Pons (tissue), 1 donor: ENCODE measurements around the gene TFDP1.
"Not testable (repeated sequence)": the region's sequence is repeated elsewhere in the genome, so short reads cannot be mapped to it uniquely, and the experiment has no call there.

Source experiments
- DNase-seq: peaks from one replicate; pipeline ENCODE4 v3.0.0-alpha.2; 2016; ENCODE audit warnings: low spot score

Gene TFDP1

DNA sequence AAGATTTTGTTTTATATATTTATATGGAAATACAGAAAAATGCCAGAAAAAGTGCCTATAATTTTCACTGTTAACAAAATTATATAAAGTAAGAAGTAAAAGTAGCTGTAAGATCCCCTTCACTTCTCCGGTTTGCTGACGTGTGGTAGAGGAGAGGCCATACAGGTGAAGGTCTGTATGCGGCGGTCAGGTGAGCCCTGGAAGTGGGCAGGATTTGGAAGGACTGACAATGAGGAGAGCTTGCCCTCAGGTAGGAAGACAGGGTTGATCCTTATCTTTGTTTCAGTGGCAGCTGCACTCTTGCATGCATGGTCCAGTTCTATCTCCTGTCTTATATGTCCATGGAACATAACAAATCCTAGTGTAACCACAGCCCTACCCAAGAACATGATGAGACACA lies 16.9 kb upstream of the TFDP1 start:
- DNase-seq = no peak

DNA sequence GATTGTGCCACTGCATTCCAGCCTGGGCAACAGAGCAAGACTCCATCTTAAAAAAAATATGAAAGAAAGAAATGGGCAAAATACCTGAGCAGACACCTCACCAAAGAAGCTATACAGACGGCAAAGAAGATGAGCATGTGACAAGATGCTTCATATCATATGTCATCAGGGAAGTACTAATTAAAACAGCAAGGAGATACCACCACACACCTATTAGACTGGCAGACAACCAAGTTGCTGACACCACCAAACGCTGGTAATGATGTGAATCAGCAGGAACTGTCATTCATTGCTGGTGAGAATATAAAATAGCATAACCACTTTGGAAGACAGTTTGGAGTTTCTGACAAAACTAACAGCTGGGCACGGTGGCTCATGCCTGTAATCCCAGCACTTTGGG lies 11.5 kb upstream of the TFDP1 start:
- DNase-seq = no peak

DNA sequence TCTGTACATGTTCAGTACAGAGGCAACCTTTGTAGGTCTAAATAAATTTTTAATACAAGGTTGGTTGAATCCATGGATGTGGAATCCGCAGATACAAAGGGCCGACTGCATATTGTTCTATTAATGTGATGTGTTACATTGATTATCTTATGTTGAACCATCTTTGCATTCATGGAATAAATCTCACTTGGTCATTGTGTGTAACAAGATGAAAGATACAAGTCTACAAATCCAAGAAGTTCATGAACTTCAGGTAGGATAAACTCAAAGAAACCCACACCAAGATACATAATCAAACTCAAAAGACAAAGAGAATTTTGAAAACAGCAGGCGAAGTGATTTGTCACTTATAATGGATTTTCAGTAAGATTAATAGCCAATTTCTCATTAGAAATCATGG lies 8.0 kb upstream of the TFDP1 start:
- DNase-seq = no peak

DNA sequence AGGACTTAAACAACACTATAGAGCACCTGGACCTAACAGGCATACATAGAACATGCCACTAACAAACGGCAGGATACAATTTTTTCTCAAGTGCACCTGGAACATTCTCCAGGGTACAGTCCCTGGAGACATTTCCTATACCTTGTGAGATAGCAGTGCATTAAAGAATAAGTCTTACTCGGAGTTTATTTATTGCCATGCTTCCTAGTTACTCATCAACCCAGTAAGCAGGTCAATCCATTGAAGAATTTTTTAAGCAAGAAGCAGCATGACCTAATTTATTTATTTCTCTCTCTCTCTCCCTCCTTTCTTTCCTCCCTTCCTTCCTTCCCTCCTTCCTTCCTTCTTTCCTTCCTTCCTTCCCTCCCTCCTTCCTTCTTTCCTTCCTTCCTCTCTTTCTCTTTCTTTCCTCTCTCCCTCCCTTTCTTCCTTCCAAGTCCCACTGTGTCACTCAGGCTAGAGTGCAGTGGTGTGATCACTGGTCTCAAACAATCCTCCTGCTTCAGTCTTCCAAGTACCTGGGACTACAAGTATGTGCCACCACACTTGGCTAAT lies 6.6 kb upstream of the TFDP1 start:
- no peak for DNase-seq

DNA sequence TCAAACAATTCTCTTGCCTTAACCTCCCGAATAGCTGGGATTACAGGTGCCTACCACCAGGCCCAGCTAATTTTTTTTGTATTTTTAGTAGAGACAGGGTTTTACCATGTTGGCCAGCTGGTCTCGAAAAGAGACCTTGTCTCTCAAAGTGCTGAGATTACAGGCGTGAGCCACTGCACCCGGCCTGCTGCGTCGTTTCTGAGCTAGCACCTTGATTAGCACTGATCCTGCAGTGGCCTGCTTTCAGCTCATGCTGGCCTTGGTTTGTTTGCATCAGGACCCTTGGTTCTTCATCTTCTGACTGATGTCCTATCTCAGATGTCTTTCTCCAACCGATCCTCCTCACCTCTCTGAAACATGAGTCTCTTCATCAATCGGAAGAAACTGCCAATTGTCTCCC lies 4.9 kb upstream of the TFDP1 start:
- DNase-seq = no peak

DNA sequence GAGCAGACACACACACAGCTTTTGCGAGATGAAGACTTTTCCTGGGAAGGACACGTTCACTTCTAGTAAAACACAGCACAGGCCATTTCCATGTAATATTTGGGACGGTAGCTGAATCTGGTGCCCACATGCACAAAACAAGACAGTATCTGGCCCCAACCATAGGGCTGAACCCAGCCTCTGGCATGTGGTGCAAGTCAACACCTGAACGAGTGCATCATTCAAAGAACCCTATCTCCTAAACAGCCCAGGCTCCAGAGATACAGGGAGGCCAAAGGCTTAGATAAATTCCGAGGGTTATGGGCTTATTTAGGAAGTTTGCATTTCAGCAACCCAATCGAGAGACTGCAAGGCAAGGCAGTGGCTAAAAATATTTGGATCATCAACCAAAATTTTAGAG lies 2.7 kb upstream of the TFDP1 start:
- DNase-seq = no peak

DNA sequence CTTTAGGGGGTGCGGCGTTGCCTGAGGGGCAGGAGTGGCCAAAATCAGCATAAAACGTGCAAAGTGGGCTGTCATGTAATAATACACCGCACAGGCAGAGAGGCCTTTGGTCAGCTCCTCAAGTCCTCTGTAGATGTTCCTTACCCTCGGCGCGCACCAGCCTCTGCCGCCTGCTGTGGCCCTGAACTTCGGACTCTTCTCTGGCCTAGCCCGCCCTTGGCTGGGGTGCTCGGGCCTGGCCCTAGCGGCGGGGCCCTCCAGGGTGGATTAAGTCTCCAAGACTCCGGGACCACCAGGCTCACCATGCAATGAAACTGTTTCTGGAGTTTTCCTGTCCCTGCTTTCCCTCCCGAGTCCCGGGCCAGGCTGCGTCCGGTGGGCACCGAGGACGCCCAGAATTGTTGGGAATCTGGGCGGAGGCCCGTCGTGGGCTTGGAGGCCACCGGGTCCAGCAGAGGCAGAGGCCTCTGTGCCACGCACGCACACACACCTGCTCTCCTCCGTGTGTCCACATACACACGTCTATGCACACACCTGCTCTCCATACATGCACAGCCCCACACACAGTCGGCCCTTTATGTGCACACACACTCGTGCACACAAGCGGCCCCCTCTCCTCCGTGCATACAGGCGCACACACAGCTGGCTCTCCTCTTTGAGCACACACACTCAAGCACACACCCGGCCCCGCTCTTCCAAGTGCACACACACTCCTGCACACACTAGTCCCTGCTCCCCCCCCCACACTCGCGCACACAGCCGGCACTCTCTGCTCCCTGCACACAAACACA lies 1.5 kb upstream of the TFDP1 start:
- no peak for DNase-seq

DNA sequence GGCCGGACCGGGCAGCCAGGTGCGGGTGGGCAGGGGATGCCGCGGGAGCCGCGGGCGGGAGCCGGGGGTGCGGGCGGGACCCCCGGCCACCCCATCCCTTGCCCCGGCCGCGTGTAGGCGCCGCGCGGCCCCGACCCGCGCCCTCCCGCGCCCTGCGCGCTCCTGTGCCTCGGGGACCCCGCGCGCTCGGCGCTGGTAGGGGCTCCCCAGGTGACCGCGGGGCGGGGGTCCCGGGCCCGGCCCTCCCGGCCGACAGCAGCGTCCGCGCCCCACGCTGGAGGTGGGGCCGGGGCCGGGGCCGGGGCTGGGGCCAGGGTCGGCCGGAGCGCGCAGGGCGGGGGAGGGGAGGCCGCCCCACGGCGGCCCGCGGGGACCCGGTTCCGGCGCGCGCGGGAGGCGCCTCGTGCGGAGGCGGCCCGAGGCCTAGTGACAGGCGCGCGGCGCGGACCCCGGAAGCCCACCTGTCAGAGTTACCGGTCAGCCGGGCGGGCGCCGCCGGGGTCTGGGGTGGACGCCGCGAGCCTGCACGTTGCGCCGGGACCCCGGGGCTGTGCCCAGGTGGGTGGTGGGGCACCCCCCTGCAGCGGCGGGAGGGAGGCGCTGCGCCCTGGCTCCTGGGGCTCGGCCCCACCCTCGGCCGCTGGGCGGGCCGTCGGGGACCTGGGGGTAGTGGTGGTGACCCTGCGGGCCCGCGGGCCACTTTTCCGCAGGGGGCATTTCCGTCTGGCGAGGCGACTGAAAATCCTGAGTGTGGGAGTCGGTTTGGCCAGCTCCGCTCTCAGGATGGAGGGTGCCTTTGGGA lies 518 bp downstream of the TFDP1 start:
- DNase-seq = no peak

DNA sequence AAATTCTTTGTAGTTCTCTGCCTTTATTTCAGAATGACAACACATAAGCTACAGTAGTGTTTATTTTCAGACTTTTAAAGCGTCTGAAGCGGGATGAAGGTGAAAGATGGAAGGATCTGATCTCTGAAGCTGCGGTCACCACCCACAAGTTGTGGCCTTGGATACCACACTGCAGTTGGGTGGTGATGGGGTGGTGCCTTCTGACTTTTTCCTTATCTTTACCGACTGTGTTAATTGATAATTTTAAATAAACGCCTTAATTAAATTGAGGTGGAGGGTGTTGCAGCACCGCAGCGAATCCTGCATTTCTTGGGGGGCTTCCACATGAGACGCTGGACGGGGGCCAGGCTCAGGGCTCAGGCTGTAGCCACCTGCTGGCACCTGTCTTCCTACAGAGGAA lies 1.3 kb downstream of the TFDP1 start:
- no peak for DNase-seq

DNA sequence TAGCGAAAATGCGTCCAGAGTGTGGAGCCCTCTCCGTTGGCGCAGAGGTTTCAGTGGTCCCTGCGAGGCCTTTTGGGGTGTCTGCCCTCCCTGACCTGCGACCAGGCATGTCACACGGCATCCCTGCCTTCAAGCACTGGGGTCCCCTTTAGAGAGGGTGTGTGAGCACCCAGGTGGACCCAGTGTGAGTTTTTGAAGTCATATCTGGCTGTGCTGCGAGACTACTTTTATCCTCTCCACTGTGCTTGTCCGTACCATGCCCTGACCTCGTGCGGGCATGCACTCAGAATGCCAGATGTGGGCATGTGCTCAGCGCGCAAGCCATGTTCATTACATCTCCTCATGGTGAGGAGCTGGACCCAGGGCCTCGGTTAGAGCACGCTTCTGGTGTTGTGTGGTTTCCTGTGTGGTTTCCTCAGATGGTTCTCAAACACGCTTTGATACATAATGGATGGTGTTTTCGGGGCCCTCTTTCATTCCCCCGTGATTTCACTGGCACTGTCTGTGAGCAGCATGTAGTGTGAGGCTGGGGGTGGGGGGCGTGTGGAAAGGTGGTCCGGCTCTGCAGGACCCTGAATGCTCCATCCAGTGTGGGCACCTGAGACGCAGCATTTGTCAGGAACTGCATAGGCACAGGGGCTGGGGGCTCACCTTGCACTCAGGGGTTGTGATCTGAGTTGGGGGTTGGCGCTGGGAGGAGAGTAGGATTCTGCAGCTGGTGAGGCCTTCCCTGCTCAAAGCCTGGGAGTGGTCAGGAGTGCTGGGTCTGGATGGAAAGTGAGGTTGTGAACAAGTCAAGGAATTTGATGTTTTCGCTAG lies 2.3 kb downstream of the TFDP1 start:
- DNase-seq = no peak

DNA sequence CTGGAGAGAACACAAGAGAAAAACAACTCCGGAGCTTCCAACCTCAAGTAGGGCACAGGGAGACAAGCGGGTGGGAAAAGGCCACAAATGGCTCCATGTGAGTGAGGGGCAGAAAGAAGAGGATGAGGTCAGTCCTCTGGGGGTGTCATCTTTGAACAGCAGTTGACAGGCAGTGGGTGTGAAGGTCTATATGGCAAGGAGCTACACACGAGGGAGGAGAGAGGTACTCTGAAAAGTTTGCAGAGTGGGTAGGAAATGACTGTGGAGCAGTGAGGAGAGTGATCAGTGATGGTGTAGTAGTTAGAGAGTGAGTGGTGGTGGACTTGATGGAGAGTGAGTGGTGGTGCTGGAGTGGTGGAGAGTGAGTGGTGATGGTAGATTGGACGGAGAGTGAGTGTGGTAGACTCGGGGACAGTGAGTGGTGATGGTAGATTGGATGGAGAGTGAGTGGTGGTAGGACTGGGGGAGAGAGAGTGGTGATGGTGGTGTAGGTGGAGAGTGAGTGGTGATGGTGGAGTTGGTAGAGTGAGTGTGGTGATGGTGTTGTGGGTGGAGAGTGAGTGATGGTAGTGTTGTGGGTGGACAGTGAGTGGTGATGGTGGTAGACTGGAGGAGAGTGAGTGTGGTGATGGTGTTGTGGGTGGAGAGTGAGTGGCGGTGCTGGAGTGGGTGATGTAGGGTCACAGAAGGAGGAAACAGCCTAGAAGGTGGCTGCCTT lies 4.0 kb downstream of the TFDP1 start:
- no peak for DNase-seq

DNA sequence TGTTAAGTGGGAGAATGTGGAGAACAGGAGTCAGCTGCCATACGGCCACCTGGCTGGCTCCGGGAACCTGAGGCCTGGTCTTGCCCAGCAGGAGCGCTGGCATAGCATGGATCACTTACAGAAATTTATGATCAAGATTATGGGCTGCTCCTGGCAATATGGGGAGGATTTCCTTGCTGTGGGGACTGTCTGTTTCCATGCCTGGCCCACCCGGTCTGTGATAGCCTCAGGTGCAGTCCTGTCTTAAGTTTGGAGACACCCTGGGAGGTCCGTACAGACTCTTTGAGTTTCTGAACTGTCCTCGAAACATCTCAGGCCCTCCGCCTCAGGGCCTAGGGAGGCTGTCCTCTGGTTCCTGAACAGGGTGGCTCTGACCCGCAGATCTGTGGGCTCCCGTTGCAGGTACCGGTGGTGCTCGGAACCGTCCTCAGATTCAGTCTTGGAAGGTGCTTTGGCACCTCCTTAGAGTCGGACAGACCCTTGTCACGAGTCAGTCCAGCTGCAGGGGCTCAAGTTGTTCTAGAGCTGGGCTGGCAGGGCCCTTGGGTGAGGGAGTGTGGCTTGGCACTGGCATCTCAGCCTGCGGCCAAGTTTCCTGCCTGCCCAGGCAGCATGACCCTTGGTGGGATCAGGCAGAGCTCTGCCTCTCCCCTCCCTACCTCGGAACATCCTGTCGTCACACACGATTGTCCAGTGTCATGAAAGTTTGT lies 4.9 kb downstream of the TFDP1 start:
- DNase-seq = no peak

DNA sequence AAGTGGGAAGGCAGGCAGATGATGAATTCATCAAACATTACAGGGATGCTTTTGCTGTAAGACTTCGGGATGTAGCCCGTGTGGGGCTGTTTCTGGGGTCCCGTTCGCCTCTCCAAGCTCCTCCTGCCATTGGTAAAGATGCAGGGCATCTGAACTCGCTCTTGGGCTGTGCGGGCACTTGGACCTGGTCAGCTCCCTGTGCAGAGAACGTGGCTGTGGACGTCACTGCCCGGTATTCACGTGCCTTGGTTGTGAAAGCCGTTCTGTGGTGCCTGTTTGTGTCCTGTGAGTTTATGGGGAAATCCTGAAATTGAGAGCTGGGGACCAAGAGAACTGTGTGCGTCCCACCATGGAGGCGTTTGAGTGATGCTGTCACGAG lies 5.4 kb downstream of the TFDP1 start:
- DNase-seq = no peak

DNA sequence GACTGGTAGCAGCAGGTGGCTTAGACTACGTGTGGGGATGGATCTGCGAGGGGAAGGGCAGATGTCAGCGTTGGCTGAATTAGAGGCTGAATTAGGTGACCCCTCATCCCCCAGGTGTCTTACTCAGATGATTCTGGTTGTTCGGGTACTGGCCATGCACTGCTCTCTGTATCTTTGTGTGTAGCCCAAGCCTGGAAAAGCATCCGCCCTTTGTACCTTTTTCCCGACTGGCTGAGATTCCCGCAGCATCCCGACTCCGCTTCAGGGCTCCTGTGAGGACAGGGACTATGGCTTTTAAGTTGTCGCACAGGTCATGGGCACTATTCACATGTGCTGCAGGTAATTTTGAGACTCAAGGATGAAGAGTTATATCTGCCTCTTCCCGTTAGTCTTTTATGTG lies 7.2 kb downstream of the TFDP1 start:
- DNase-seq = no peak

DNA sequence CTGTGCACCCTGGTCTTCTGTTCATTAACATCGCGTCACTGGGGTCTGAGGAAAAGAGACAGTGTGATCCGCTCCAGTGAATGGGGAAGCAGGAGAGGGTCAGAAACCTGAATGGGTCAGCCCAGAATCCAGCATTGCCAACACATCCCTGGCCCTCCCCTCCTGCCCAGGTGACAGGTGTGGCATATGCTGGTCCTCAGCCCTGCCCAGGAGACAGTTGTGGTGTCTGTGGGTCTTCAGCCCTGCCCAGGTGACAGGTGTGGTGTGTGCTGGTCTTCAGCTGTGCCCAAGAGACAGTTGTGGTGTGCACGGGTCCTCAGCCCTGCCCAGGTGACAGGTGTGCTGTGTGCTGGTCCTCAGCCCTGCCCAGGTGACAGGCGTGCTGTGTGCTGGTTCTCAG lies 8.0 kb downstream of the TFDP1 start:
- DNase-seq = no peak

DNA sequence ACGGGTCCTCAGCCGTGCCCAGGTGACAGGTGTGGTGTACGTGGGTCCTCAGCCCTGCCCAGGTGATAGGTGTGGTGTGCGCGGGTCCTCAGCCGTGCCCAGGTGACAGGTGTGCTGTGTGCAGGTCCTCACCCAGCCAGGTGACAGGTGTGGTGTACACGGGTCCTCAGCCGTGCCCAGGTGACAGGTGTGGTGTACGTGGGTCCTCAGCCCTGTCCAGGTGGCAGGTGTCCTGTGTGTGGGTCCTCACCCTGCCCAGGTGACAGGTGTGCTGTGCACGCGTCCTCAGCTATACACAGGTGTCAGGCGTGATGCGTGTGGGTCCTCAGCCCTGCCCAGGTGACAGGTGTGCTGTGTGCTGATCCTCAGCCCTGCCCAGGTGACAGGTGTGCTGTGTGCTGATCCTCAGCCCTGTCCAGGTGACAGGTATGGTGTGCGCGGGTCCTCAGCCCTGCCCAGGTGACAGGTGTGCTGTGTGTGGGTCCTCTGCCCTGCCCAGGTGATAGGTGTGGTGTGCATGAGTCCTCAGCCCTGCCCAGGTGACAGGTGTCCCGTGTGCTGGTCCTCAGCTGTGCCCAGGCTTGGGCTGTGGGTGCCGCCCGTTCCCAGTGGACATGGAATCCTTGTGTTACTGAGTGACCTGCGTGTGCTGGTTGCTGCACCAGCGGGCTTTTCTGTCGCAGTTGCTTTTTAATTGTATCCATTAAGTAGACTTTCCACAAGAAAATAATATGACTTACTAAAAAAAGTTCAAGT lies 9.7 kb downstream of the TFDP1 start:
- DNase-seq = not testable (repeated sequence)

DNA sequence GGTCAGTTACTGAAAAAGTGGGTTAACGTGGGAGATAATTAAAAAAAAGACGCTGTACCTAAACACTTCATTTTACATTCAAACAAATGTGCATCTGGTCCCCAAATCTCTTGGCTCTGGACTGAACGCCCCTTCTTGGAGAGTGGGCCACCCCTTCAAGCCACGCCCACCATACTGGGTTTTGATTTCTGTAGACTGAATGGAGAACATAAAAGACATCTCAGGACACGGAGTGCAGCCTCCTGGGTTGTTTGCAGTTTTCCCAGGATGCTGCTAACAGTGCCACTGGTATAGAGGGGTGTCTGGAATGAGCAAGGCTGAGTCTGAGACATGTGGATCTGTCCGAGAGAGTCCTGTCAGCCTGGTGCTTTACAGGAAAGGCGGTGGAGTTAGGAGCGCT lies 10.6 kb downstream of the TFDP1 start:
- no peak for DNase-seq

DNA sequence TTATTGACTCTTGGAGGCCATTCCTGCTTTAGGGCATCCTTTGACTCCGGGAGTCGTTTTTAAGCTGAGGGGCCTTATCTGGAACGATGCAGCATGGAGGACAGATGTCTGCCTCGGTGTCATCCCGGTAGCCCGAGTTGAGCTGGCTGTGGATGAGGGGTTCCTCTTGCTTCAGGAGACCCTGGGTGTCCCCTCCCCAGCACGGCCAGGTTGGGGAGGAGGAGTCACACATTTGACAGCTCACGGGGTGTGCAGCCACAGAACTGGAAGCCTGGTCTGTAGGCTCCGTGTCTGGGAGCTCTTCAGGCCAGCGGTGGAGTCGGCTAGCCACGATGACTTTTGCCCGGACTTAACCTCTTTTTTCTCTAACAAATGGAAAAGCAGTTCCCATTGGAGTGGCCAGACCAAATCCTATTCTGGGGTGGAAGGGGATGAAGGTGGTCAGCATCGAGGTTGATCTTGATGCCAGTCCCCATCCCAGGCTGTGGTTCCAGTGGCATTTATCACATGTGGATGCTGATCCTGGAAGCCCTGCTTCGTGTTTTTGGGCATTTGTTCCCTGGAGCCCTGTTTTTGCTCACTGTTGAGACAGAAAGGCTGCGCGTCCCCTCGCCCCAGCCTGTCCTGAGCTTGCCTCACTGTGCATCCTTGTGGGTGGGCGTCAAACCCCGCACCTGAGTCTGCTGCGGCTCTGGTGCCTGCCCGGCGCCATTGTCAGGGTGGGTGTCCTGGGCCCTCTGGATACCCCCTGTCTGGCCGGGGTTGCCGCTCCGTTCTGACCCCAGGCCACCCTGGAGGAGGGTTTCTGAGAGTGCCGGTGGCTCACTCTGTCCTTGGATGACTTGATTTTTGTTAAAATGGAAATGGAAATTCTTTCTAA lies 12.0 kb downstream of the TFDP1 start:
- no peak for DNase-seq

DNA sequence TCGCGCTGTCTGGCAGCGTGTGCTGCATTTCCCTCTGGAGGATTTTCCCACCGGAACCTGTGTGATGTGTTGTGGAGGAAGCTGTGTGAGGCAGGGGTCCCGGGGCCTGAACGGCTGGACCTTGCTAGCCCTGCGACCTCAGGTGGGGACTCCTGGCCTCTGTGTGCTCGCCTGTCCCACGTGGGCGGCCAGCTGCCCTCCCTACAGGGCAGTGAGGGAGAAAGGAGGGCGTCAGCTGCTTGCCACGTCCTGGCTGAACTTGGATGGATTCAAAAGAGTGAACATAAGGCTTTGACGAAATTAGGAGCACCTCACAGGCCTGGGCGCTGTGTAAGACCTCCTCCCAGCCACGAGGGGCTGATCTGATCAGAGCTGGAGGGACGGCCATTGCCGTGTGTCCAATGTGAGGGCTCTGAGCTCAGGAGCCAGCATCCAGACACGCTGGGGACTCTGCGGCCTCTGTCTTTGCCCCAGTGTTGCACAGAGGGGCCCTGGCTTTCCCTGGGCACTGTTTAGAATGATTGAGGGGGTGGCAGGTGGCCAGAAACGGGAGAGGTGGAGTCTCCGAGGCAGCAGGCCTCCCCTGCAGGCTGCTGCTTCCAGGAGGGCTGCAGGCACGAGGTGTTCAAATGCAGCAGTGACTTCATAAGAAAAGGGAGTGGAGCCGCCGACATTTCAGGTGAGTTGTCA lies 13.0 kb downstream of the TFDP1 start:
- no peak for DNase-seq
